HG02870 (cell line): ENCODE measurements around the gene FADS3.

Experiments used
- ATAC-seq: cut with Tn5 transposase; IDR thresholded peaks from one replicate; pipeline ENCODE4 v1.9.1; 2021; ENCODE audit warnings: mild to moderate bottlenecking, moderate library complexity; ENCODE audit not compliant: unreplicated experiment

Gene FADS3, protein sequence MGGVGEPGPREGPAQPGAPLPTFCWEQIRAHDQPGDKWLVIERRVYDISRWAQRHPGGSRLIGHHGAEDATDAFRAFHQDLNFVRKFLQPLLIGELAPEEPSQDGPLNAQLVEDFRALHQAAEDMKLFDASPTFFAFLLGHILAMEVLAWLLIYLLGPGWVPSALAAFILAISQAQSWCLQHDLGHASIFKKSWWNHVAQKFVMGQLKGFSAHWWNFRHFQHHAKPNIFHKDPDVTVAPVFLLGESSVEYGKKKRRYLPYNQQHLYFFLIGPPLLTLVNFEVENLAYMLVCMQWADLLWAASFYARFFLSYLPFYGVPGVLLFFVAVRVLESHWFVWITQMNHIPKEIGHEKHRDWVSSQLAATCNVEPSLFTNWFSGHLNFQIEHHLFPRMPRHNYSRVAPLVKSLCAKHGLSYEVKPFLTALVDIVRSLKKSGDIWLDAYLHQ

DNA sequence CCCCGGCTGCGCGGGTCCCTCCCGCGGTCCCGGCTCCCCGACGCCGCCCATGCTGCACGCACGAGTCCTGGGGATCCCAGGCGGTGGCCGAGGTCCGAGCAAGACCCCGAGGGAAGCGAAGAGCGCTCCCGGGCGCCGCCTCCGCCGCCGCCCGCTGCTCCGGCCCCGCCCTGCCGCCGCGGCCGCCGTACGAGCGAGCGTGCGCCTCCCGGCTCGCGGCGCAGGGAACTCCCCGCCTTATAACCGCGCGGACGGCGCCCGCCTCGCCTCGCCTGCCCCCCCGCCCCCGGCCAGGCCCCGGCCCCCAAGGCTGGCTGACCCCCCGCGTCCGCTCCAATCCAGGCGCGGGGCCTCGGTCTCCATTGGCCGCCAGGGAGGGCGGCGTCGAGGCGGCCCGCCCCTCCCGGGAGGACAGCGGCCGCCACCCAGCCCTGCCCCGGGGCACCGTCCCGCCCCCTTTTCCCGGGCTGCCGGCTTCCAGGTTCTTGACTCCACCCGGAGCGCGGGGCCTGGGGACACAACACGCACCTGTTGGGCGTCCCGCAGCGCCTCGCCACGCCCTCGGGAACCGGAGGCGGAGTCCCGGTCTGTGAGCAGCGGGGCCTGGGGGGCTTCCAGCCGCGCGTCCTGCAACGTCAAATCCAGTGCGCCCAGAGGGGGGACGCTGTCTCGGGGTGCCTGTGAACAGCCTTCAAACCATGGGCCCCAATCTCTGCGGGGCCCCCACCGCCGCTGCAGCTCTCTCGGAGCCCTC lies at the start of gene FADS3:
TSS of gene FADS3 (minus strand) at position 215 of the 754 bp plus-strand sequence. CDS start at position 51, 164 bp downstream.
- peak; percentile 52 for ATAC-seq

- no peak for ATAC-seq
These were observed 49.1 kb upstream of the FADS3 start for GRCh38 chr11:61940466-61940865.

GRCh38 chr11:61935861-61936260 lies 44.5 kb upstream of the FADS3 start:
- ATAC-seq: no peak

DNA sequence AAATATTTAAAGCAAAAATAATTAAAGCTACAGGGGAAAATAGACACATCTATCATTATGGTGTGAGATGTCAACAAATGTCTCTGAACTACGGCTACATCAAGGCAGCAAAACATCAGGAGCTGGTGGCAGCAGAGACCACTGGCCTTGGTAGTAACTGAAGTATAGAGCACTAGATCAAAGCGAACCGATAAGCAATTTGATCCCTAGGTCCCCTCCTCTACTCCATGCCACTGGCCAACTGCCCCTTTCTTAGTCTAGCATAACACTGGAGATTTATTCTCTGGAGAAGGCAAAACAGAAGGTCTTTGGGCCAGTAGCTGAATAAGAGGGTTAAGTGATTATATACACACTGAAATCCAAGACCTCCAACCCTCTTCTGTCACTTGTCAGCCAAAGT lies 39.6 kb upstream of the FADS3 start:
- no peak for ATAC-seq

DNA sequence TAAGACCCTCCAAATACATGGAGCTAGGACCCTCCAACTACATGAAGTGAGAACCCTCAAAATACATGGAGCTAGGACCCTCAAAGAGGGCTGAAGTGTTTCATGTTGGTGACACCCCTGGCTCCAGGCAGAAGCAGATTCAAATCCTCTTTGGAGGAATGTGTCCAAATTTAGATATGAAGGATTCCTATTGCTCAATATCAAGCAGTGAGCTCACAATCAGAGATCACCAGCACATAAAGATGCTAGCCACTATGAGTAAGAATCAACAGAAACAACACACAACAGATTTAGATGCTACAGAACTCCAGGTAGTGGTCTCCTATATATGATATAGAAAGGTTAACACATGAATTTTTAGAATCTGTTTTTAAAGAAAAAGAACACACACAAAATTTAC lies 37.3 kb upstream of the FADS3 start:
- no peak for ATAC-seq

DNA sequence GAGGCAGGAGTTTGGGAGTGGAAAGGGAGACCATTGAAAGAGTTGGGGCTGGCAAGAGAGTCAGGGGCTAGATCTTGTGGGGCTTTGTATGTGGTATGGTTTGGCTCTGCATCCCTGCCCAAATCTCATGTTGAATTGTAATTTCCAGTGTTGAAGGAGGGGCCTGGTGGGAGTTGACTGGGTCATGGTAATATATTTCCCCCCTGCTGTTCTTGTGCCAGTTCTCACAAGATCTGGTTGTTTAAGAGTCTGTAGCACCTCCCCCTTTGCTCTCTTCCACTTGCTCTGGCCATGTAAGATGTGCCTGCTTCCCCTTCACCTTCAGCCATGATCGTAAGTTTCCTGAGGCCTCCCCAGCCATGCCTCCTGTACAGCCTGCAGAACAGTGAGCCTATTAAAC lies 36.2 kb upstream of the FADS3 start:
- ATAC-seq: no peak

- ATAC-seq: no peak
These were observed 34.9 kb upstream of the FADS3 start for GRCh38 chr11:61926235-61926634.

DNA sequence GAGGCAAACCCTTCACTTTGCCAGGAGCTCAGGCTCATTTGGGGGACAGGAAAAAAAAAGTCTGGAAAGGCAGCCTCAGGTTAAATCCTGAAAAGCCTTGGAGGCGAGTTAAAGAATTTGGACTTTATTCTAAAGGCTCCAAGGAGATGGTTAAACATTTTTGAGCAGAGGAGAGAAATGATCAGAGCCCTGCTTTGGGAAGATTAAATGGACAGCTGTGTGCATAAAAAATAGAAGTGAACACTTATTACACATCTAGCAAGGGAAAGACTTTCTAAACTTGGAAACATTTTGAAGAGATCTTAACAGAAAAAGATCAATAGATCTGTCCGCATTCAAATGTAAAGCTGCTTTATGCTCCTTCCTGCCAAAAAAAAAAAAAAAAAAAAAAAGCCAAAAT lies 34.4 kb upstream of the FADS3 start:
- ATAC-seq: no peak

DNA sequence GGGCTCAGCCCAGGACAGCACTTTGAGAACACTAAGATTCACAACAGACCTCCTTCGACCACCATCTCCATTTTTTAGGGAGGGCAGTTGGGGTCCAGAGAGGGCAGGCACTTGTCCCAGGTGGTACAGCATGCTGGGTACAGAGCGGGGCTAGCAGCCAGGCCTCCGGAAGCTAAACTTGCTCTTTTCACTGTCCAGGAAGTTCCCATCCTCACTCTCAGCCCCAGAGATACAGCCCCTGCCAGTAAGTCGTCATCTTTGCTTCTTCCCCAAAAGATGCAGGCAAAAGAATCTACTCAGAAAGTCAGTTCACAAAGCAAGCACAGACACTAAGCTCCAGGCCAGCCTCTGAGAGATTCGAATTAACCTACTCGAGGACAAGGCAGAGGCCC lies 32.7 kb upstream of the FADS3 start:
- ATAC-seq: no peak

GRCh38 chr11:61923166-61924063 lies 32.1 kb upstream of the FADS3 start:
- no peak for ATAC-seq

GRCh38 chr11:61922539-61922938 lies 31.2 kb upstream of the FADS3 start:
- ATAC-seq: no peak

DNA sequence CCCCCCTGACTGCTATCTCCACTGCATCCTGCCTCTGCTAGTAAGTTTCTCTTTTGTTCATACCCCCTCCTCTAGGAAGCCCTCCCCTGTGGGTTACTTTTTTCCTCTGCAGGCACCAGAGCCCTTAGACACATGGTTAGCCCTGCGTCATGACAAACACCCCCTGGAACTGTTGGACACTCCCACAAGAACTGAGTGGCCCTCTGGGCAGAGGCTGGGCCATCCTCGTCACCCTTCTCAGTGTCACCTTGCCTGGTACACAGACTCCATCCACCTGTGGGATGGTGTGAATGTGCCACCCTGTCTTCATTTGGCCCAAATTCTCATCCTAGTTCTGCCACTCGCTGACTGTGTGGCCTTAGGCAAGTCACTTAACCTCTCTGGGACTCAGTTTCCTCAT lies 30.1 kb upstream of the FADS3 start:
- ATAC-seq: no peak

- ATAC-seq: no peak
These were observed 28.6 kb upstream of the FADS3 start for GRCh38 chr11:61919705-61920631.

GRCh38 chr11:61918938-61919704 lies 27.8 kb upstream of the FADS3 start:
- no peak for ATAC-seq

DNA sequence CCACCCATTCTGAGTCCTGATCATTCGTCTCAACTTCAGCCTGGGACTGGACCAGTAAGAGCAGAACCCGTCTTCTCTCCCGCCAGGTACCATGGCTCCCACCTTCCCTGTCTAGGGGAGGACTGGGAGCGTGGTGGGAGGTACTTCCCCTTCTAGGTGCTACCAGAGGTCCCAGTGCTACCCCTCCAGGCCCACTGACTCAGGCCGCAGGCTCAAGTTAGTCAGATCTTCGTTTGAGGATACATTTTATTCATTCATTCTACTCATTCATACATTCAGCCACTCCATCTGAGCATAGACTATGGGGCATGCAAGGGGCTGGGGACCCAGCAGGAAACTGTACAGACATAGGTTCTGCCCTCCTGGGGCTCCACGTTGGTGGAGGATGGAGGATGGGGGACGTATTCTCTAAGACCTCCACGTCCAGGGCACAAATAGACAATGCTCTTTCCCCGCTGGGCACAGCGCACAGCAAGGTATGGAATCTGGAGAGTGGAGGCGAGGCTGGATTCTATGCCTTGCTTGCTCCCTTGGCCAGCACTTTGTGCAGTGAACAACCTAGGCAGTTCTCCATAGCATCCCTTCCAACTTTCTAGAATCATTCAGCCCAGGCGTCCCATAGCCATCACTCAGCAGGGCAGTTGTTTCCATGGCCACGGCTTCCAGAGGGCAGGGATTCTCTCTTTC lies 27.0 kb upstream of the FADS3 start:
- ATAC-seq: no peak

GRCh38 chr11:61917334-61918109 lies 26.2 kb upstream of the FADS3 start, which contains the start of gene RAB3IL1:
Gene RAB3IL1 (minus strand): TSS chr11:61917566. CDS start chr11:61917367, 199 bp downstream.
- no peak for ATAC-seq

DNA sequence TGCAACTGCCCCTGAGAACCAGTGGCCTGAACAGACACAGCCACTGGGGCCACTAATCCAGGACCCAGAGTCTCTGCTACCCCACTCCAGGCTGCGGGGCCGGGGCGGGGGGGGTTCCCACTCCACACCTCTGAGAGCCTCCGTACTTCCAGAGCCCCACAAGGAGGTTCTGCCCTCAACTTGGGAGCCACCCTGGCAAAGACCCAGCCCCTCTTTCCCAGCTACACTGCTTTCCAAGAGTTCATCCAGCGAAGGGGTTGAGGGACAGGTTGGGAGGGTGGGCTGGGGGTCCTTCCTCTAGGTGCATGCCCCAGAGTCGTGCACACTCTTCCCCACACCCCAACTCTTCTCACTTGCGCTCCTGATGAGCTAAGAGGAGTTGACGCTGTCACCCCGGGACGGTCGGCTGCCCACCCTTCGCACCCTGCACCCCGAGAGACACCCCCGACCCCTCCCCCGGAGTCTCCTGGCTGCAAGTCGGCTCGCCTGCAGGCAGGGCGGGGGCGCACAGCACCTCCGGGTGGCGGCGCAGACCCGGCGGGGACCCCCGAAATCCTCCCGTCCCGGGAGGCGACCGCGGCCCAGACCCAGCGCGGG lies 25.5 kb upstream of the FADS3 start:
- no peak for ATAC-seq
